Spinal cord (tissue), 10 donors: ENCODE results near the gene FLNB. TPM values are rescaled to one million over a fixed set of nuclear protein-coding genes. Genes with fewer than 3 reads are reported as not detected.

Source experiments
- DNase-seq, 6 donors: peaks; one replicate each; pipeline versions ENCODE4 v3.0.0 to v3.0.0-alpha.2; 2013 to 2015; ENCODE audit warnings: low spot score in 6 of 6, low read depth in 4 of 6
- H3K27ac ChIP-seq: one replicate; pipeline ENCODE4 v1.5.1; 2013; ENCODE audit warnings: low read depth, low read length, control low read depth
- H3K27me3 ChIP-seq: one replicate; pipeline ENCODE4 v1.6.1; 2013; ENCODE audit warnings: low read length; ENCODE audit not compliant: control insufficient read depth, insufficient read depth
- H3K36me3 ChIP-seq: one replicate; pipeline ENCODE4 v1.6.1; 2013; ENCODE audit warnings: low read length; ENCODE audit not compliant: control insufficient read depth, insufficient read depth
- H3K4me1 ChIP-seq: one replicate; pipeline ENCODE4 v1.6.1; 2013; ENCODE audit warnings: low read length; ENCODE audit not compliant: control insufficient read depth, insufficient read depth
- H3K4me3 ChIP-seq: one replicate; pipeline ENCODE4 v1.5.1; 2013; ENCODE audit warnings: low read depth, low read length, control low read depth
- H3K9me3 ChIP-seq: one replicate; pipeline ENCODE4 v1.6.1; 2013; ENCODE audit warnings: low read length; ENCODE audit not compliant: control insufficient read depth, insufficient read depth
- WGBS: methylation state at CpG from one replicate; pipeline ENCODE4 v1.1.5; 2013; ENCODE audit warnings: missing lambda C conversion rate; ENCODE audit not compliant: insufficient coverage; 5-methylcytosine and 5-hydroxymethylcytosine counted together
- polyA plus RNA-seq, 2 donors: library from polyadenylated mRNA; unstranded; fragments of 120-200 nt; gene quantifications; one replicate each; pipeline ENCODE4 v1.2.1, GENCODE V29; 2013; ENCODE audit not compliant: insufficient read length in 2 of 2
- total RNA-seq, 2 donors: library from RNA; depleted of rRNA in 1 of 2; stranded (reverse); fragments of 120-200 nt in 1 of 2; fragments of >200 nt in 1 of 2; gene quantifications; one replicate each; pipeline versions ENCODE4 v1.2.3 to v1.2.4, GENCODE V29; 2013 to 2014
- donor health status: healthy.

Gene FLNB
- total and polyA plus RNA-seq, 4 donors = 46.1 to 251 (median 74.7) TPM

DNA sequence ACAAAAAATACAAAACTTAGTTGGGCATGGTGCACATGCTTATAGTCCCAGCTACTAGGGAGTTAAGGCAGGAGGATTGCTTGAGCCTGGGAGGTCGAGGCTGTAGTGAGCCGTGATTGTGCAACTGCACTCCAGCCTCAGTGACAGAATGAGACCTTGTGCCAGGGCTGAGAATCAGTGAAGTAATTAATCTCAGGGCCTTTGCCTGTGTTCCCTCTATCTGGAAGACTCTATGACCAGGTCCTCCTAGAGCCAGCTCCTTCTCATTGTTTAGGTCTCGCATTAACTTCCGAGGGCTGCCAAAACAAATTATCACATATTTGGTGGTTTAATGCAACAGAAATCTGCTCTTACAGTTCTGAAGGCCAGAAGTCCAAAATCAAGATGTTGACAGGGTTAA, 41.4 kb upstream of the FLNB start:
- Histone ChIP-seq H3K4me1 (no peaks in the 10 kb centered on the region), H3K27me3 (no peaks in the 10 kb centered on the region), H3K36me3 (no peaks in the 10 kb centered on the region), H3K9me3 (no peaks in the 10 kb centered on the region), H3K27ac (no peak overlapping the region), H3K4me3 (no peak overlapping the region)
- DNase-seq = no peak
- 71% methylated on average over 2 of the region's 4 CpGs for whole genome bisulfite sequencing

DNA sequence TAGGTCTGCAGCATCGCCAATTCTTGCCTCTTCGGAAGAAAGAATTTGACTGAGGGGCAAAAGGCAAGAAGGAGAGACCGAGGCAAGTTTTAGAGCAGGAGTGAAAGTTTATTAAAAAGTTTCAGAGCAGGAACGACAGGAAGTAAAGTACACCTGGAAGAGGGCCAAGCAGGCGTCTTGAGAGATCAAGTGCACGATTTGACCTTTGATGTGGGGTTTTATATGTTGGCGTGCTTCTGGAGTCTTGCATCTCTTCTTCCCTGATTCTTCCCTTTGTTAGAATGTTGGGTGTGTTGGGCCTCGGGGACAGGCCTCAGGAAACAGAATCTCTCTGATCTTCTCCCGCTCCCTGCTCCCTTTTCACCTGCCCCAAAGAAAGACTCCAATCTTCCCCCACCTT, 40.6 kb upstream of the FLNB start:
- no peak overlapping the region for H3K27ac ChIP-seq

DNA sequence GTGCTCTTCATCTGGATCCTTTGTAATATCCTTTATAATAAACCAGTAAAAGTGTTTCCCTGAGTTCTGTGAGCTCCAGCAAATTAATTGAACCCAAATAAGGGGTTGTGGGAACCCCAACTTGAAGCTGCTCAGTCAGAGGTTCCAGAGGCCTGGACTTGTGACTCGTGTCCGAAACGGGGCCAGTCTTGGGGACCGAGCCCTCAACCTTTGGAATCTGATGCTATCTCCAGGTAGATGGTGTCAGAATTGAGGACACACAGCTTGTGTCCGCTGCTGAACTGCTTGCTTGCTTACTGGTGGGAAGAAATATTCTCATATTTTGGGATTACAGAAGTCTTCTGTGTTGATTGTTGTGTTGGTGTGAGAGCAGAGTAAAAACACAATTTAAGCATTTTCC, 39.7 kb upstream of the FLNB start:
- Histone ChIP-seq H3K27me3 (no peaks in the 10 kb centered on the region), H3K27ac (no peak overlapping the region), H3K9me3 (no peaks in the 10 kb centered on the region), H3K4me3 (no peak overlapping the region), H3K4me1 (peaks cover 4% of the 10 kb centered on the region), H3K36me3 (no peaks in the 10 kb centered on the region)
- DNase-seq = no peak
- WGBS = 89% methylated on average over 5 of the region's 5 CpGs

More for the DNA sequence above, 40.6 kb upstream of the FLNB start:
- H3K4me3 ChIP-seq = no peak overlapping the region
- WGBS = 96% methylated on average over 5 of the region's 9 CpGs
- no peaks in the 10 kb centered on the region for H3K27me3 ChIP-seq
- peaks cover 4% of the 10 kb centered on the region for H3K4me1 ChIP-seq
- no peak for DNase-seq
- H3K36me3 ChIP-seq = no peaks in the 10 kb centered on the region
- no peaks in the 10 kb centered on the region for H3K9me3 ChIP-seq

DNA sequence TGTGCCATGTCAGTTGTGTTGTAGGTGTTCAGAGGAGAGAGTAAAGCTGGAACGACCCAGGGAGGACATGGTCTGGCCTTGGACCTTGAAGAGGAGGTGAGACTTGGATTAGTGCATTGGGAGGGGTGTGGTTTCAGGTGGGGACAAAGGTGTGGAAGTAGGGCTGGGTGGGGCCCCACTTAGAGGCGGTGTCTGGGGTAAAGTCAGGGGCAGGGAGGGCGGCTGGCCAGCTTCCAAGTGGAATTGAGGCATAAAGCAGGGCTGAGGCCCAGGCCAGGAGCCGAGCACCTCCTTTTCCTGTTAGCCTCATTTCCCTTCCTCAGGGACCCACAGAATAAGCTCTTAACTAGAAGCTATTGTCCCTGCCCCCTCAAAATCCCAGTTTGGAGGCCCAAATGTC, 36.2 kb upstream of the FLNB start:
- Histone ChIP-seq H3K9me3 (no peaks in the 10 kb centered on the region), H3K4me1 (peaks cover 4% of the 10 kb centered on the region), H3K36me3 (no peaks in the 10 kb centered on the region), H3K4me3 (no peak overlapping the region), H3K27me3 (no peaks in the 10 kb centered on the region), H3K27ac (no peak overlapping the region)
- WGBS = 74% methylated on average over 2 of the region's 4 CpGs
- DNase-seq = no peak

DNA sequence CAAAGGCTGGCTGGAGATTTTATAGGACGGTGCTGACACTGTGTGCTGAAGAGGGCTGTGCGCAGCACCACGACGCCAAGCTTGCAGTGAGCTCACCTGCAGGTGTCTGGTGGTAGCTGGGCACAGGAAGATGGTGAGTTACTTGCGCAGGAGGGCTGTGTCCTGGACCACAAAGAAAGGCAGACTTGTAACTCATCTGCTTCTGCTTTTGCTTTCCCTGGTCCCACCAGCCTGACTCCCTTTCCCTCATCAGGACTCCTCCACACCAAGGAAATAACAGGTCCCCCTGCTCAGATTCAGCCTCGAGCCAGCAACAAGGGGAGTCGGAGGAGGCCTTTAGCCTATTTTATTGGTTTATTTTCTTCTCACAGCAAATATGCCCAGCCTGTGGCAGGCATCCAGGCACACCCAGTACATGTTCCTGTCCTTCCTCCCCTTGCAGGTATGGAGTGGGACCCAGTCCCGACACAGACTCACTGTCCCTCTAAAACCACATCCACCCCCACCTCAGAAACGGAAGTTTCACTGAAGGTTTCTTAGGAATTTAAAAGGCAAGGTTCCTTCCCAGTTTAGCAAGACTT, 35.6 kb upstream of the FLNB start:
- Histone ChIP-seq H3K9me3 (no peaks in the 10 kb centered on the region), H3K36me3 (no peaks in the 10 kb centered on the region), H3K27ac (no peak overlapping the region), H3K4me3 (no peak overlapping the region), H3K27me3 (no peaks in the 10 kb centered on the region), H3K4me1 (peaks cover 4% of the 10 kb centered on the region)
- WGBS = 65% methylated on average over 7 of the region's 9 CpGs
- peak in 1 of 6 donors; percentile 28 for DNase-seq

DNA sequence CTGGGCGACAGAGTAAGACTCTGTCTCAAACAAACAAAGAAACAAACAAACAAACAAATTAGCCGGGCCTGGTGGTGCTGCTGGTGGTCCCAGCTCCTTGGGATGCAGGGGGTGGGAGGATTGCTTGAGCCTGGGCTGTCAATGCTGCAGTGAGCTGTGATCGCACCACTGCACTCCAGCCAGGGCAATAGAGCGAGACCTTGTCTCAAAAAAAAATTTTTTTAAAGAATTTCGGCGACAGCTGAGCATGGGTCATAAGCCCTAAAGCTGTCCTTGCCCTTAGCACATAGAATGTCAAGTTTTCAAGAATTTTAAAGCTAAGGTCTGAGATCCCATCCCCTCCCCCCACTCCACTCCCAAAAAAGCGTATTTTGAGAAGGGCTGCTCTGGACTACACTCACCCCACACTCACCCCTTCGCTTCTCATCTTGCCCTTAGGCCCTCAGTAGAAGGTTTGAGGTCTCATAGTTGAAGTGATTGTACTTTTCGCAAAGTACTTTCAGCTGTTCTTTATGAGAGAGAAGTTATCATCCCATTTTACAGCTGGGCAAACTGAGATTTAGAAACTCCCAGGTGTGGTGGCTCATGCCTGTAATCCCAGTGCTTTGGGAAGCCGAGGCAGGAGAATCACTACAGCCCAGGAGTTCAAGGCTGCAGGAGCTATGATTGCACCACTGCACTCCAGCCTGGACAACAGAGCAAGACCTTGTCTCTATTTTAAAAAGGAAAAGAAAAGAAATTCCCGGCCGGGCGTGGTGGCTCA, 34.3 kb upstream of the FLNB start:
- DNase-seq = no peak
- Histone ChIP-seq H3K9me3 (no peaks in the 10 kb centered on the region), H3K4me3 (no peak overlapping the region), H3K27me3 (no peaks in the 10 kb centered on the region), H3K4me1 (peaks cover 4% of the 10 kb centered on the region), H3K27ac (no peak overlapping the region), H3K36me3 (no peaks in the 10 kb centered on the region)
- 93% methylated on average over 9 of the region's 13 CpGs for WGBS

DNA sequence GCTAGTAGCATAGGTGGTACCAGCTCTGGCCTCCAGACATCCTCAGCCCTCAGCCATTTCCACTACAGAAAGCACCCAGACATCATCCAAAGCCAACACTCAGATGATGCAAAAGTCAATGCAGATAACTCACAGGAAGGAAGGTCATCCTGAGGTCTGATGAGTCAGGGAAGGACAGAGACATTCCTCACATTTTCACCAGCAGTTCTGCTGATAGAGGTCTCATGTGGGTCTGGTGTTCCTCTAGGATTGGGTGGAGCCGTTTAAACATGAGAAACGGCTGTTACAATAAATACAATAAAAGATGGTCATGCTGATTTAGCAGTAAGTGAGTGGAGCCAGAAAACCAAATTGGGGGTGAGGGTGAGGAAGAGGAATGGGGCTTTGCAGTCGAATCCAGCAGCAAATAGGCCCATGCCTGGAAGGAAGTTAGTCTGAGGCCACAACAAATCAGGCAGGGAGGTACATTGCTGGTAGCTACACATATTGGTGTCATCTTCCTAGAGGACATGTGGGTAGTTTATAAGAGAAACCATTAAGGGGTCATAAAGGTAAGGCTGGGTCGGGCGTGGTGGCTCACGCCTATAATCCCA, 33.3 kb upstream of the FLNB start:
- Histone ChIP-seq H3K4me3 (no peak overlapping the region), H3K27ac (peak overlapping the region; percentile 33), H3K9me3 (no peaks in the 10 kb centered on the region), H3K4me1 (peaks cover 4% of the 10 kb centered on the region), H3K27me3 (no peaks in the 10 kb centered on the region), H3K36me3 (no peaks in the 10 kb centered on the region)
- peak in 1 of 6 donors; percentile 24 for DNase-seq
- 83% methylated on average over 4 of the region's 6 CpGs for WGBS

DNA sequence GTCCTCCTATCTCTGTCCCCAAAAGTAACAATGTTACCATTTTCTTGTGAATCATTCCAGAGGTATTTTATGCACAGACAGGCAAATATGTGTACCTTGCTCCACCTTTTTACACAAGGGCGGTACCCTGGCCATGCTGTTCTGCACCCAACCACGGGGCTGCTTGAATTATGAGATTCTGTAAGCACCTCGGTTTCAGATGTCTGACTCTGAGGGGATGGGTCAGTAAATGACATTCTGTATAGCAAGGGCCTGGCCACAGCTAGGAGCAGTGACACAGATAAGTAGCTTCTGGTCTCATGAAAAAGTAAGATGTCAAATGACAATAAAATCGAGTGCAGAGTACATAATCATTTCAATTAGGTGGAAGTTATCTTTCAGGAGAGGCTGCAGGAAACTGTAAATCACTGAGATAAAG, 30.4 kb upstream of the FLNB start:
- Histone ChIP-seq H3K9me3 (no peaks in the 10 kb centered on the region), H3K27ac (no peak overlapping the region), H3K4me1 (no peaks in the 10 kb centered on the region), H3K27me3 (no peaks in the 10 kb centered on the region), H3K36me3 (no peaks in the 10 kb centered on the region), H3K4me3 (no peak overlapping the region)
- WGBS = 56% methylated on average over 4 of the region's 4 CpGs
- peak in 1 of 6 donors; percentile 9 for DNase-seq

DNA sequence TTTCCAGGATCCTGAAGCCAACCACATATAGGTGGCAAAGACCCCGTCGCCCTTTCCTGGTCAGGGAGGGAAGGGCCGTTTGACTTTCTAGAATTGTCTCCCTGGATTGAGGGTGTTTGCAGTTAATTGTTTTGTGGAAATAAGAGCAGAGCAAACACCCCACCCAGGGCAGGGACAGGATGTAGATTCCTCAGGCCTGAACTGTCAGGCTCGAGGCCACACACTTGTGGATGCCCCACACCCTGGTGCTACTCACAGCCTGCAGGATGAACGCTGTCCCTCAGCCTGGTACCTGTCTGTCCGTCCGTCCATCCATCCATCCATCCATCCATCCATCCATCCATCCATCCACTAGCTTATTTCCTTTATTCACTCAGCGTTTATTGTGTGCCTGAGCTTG, 29.9 kb upstream of the FLNB start:
- no peak overlapping the region for H3K27ac ChIP-seq
- WGBS = 80% methylated on average over 1 of the region's 8 CpGs
- no peak overlapping the region for H3K4me3 ChIP-seq
- H3K4me1 ChIP-seq = no peaks in the 10 kb centered on the region
- no peaks in the 10 kb centered on the region for H3K27me3 ChIP-seq
- H3K36me3 ChIP-seq = no peaks in the 10 kb centered on the region
- DNase-seq = no peak
- no peaks in the 10 kb centered on the region for H3K9me3 ChIP-seq

DNA sequence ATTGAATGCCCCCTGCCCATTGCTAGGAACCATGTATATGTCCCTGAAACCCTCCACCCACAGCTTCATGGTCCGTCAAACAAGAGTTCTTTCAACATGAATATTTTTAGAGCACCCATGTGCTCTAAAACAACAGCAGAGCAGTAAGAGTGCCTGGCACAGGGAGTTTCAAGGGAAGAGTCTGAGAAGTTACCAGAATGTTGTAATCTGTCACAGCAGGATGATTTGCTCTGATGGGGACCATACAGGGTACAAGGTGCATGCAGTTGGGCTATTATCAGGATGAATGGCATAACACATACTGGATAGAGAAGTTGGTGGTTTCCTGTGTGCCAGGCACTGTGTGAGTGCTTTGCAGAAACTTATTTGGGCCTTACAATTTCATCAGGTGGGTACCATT, 27.8 kb upstream of the FLNB start:
- no peaks in the 10 kb centered on the region for H3K27me3 ChIP-seq
- WGBS = no CpG with 5 or more reads among the region's 1 CpG
- no peak for DNase-seq

More for the DNA sequence above, 27.8 kb upstream of the FLNB start:
- H3K27ac ChIP-seq = no peak overlapping the region
- no peaks in the 10 kb centered on the region for H3K36me3 ChIP-seq
- H3K9me3 ChIP-seq = no peaks in the 10 kb centered on the region
- H3K4me1 ChIP-seq = no peaks in the 10 kb centered on the region
- H3K4me3 ChIP-seq = no peak overlapping the region
